Measurements from ENCODE around the gene IPPK.

Gene IPPK

DNA sequence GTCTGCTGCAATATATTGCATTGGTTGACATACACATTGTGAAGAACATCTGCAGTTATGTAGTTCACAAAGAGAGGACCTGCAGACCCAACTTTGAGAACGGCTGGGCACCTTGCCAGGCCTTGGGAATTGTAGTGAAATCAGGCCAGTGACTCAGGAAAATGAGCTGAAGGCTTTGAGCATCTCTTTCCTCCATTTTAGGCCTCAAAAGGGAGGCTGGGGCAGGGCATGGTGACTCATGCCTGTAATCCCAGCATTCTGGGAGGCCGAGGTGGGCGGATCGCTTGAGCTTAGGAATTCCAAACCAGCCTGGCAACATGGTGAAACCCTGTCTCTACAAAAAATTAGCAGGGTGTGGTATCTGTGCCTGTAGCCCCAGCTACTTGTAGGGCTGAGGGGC lies 1.4 kb upstream of the IPPK start:
- TF ChIP-seq, protein P1, sequence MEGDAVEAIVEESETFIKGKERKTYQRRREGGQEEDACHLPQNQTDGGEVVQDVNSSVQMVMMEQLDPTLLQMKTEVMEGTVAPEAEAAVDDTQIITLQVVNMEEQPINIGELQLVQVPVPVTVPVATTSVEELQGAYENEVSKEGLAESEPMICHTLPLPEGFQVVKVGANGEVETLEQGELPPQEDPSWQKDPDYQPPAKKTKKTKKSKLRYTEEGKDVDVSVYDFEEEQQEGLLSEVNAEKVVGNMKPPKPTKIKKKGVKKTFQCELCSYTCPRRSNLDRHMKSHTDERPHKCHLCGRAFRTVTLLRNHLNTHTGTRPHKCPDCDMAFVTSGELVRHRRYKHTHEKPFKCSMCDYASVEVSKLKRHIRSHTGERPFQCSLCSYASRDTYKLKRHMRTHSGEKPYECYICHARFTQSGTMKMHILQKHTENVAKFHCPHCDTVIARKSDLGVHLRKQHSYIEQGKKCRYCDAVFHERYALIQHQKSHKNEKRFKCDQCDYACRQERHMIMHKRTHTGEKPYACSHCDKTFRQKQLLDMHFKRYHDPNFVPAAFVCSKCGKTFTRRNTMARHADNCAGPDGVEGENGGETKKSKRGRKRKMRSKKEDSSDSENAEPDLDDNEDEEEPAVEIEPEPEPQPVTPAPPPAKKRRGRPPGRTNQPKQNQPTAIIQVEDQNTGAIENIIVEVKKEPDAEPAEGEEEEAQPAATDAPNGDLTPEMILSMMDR (IDR thresholded peaks at IDR 0.05; ENCODE audit: low read depth, low read length): no peak
- DNase-seq (ENCODE audit: low read depth in 2 of 2): peak; percentile 84 to 95
- H3K4me3 ChIP-seq (replicated peaks in 1 of 2; ENCODE audit: low read depth in 2 of 2, low read length in 2 of 2): peak overlapping the region; percentile 8 to 95

DNA sequence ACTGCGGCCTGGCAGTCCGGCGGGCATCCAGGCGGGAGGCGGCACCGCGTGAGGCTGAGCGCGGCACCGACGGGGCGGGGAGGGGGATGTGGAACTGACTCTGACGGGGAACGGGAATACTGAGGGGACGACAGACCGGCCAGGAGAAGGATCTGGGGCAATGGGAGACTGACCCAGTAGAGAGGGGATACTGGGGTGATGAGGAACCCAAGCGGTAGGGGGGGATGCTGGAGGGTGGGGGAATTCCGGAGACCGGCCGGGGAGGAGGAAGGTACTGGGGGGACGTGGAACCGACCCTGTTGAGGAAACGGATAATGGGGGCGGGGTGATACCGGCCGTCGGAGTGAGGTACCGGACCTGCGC lies 423 bp downstream of the IPPK start:
- TF ChIP-seq, protein P1 (IDR thresholded peaks at IDR 0.05; ENCODE audit: low read depth, low read length): no peak
- H3K4me3 ChIP-seq (replicated peaks in 1 of 2; ENCODE audit: low read depth in 2 of 2, low read length in 2 of 2): peak overlapping the region; percentile 93 to 95
- DNase-seq (ENCODE audit: low read depth in 2 of 2): no peak

DNA sequence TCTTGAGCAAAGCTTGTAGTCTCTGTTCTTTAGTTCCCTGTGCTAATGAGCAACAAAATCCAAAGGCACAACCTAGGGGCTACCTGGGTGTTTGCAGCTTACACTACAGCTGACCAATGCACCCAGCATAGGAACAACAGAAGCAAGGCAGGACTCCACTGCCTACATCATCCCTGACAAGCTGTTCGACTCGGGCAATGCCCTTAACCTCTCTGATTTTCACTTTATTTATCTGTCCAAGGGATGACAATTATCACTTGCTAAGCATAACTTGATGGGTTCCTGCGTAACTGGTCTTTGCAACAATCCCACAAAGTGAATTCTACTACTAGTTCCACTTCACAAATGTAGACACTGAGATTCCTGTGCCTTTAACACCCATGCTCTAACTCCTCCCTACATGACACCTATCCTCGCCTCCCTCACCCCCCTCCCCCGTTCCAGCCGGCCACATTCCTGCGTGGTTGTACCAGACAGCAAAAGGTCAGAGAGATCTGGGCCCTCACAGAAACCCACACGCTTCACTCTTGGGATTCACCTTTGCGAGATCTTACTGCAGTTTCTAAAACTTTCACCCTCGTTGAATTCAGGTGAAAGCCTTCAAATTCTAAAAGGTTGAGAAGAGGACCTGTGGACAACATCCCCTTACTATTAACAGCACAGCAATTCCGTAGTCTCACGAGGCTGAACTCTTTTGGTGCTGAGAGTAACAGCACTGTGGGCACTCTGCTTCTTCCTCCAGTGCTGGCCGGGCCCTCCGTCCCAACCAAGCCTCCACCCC lies 995 bp downstream of the IPPK start:
- peak; percentile 65 to 68 for DNase-seq (ENCODE audit: low read depth in 2 of 2)
- TF ChIP-seq, protein P1 (IDR thresholded peaks at IDR 0.05; ENCODE audit: low read depth, low read length): no peak
- peak overlapping the region; percentile 93 to 95 for H3K4me3 ChIP-seq (replicated peaks in 1 of 2; ENCODE audit: low read depth in 2 of 2, low read length in 2 of 2)

- TF ChIP-seq, protein P1 (IDR thresholded peaks at IDR 0.05; ENCODE audit: low read depth, low read length): no peak
- DNase-seq (ENCODE audit: low read depth in 2 of 2): no peak
- H3K4me3 ChIP-seq (replicated peaks in 1 of 2; ENCODE audit: low read depth in 2 of 2, low read length in 2 of 2): no peak overlapping the region
These were observed 2.9 kb downstream of the IPPK start for GRCh38 chr9:92666912-92667532.

DNA sequence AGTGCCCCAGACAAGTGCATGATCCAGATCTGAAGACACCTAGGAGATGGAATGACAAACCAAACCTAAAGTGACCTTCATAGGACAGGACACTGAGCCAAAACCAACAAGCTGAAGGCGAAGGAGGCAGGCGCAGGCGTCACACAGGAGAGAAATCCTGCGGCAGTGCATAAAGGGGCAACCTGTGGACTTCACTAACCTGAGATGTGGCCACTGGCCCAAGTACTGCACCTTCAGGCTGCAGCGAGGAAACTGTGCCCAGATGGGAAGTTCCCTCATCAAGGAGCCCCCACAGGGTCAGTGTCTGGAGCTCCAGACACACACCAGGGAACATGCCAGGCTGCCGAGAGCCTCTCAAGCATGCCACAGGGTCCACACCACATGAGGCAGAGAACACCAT lies 3.7 kb downstream of the IPPK start:
- TF ChIP-seq, protein P1 (IDR thresholded peaks at IDR 0.05; ENCODE audit: low read depth, low read length): no peak
- no peak for DNase-seq (ENCODE audit: low read depth in 2 of 2)
- H3K4me3 ChIP-seq (replicated peaks in 1 of 2; ENCODE audit: low read depth in 2 of 2, low read length in 2 of 2): no peak overlapping the region

GRCh38 chr9:92665836-92666235 lies 4.1 kb downstream of the IPPK start:
- TF ChIP-seq, protein P1 (IDR thresholded peaks at IDR 0.05; ENCODE audit: low read depth, low read length): no peak
- DNase-seq (ENCODE audit: low read depth in 2 of 2): no peak
- no peak overlapping the region for H3K4me3 ChIP-seq (replicated peaks in 1 of 2; ENCODE audit: low read depth in 2 of 2, low read length in 2 of 2)

Data from cardiac fibroblast (primary cell).